Adrenal gland (tissue), 5 donors: Measurements from ENCODE around the gene NPBWR2.

Experiments used
- CTCF ChIP-seq, 6 experiments: fragments of 450-650 bp in 4 of 6; fragments of 200-600 bp in 2 of 6; sonication (generic) in 1 of 6; IDR thresholded peaks; 1 replicate in 5 of 6; 2 replicates in 1 of 6; pipeline versions ENCODE4 v1.5.1 to v1.8.0; 2016 to 2021; ENCODE audit warnings: antibody characterized with exemption in 6 of 6, mild to moderate bottlenecking in 2 of 6, moderate library complexity in 1 of 6
- POLR2A ChIP-seq, 2 donors: fragments of 450-650 bp; IDR thresholded peaks; one replicate each; pipeline ENCODE4 v1.6.1; 2017; ENCODE audit warnings: antibody characterized with exemption in 2 of 2, mild to moderate bottlenecking in 2 of 2, moderate library complexity in 1 of 2
- donor health status: DM: no; HTN: no; CAD: no.

DNA sequence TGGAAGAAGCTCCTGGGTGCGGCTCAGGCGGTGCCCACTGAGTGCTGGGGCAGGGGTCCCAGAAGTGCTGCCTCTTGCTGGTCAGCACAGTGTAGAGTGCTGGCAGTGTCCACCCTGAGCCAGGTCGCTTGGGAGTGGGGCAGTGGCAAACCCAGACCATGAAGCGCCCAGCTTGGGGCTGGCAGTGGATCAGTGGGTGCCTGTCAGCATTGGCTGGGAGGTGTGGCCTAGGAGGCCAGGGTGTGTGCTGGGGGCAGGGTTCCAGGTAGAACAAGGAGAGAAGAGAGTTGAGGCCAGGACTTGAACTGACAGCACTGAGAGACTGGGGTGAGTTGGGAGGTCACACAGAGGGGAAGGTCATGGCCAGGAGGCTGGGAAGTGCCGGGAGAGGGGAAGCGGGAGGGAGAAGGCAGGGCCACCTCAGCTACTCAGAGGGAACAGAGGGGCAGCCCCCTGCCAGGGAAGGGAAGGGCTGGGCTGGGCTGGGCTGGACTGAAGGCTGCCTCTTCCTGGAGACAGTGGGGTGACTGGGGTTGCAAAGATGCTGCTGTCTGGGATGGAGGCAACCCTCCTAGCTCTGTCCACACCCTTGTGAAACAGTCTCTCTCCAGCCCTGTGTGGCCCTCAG lies 40.2 kb downstream of the NPBWR2 start:
- no peak for TF ChIP-seq CTCF (IDR thresholded peaks at IDR 0.05)
- TF ChIP-seq POLR2A (IDR thresholded peaks at IDR 0.05) = no peak
